ENCODE data around the gene GTPBP2.
A peak's percentile ranks its signal among the peaks of the same experiment; 100 is the strongest.
"Not testable (repeated sequence)": the region's sequence is repeated elsewhere in the genome, so short reads cannot be mapped to it uniquely, and the experiment has no call there.

Gene GTPBP2

DNA sequence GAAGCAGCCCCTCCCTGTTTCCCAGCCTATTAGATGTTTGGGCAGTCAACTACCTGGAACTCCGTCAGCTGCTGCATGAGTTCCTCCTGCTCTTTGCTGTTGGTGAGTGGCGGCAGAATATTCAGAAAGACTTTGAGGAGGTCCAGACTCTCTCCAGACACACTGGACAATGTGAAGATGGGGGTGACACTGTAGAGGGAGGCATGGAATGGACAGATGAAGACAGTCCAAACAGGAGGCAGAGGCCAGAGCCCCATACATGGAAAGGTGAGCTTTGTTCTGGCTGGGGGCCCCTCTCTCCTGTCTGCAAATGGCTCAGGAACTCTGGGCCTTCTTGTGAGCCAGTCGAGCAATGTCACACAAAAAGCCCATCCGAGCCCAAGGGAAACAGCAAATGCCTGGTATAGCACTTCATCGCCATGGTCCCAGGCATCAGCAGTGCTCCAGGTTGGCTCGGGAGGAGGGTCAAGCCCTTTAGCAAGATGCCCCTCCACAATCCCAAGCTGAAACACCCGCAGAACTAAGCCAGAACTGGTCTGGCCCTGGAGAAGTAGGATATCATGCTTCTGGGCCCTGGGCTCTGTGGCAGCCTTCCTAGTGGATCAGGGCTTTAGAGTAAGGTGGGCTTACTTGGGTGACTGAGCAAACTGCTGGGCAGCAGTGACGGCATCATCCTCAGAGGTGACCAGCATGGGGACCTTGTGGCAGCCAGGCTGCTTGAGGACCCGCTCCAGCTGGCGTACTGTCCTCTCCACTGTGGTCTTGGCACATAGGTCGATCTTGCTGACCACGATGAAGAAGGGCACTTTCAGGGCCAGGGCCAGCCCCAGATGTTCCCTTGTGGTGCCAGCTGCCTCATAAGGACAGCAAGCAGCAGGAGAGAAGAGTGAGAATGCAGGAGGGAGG is 4.9 kb downstream of the GTPBP2 start:
- no peak for DNase-seq

DNA sequence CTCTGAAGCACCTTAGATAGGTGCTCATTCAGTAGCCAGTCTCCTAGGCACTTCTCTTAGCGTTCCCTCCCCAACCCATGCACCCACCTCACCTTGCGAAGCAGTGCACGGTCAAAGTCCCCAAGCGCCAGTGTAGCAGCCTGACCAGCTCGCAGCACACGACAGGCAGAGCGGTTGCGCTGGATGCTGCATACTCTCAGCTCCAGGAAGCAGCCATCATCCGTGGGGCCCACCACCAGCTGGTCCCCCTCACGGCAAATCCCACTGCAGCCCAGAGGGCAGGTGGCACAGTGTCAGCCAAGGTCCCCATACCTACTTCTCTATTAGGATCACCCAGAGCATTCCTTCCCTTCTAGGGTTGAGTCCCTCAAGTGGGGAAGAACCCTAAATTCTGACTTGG is 6.5 kb downstream of the GTPBP2 start:
- DNase-seq = no peak

DNA sequence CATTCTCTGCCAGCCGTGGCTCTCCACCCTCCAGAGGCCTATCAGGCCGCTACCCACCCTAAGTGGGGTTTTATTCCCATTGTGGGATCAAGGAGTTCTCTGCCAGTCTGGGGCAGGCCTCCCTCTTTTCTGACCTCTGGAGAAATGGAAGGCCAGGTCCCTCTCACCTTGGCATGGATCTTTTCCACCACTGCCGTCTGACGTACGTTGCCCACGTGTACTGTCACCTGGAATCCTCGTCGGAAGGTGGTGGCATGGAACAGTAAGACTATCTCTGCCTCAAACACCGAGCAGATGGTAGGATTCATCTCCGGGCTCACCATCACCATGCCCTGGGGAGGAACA is 7.3 kb downstream of the GTPBP2 start:
- no peak for DNase-seq

- no peak for DNase-seq
These were observed 7.8 kb downstream of the GTPBP2 start for GRCh38 chr6:43621078-43621835.

- DNase-seq = no peak
These were observed 12.2 kb downstream of the GTPBP2 start for GRCh38 chr6:43616725-43617472.

DNA sequence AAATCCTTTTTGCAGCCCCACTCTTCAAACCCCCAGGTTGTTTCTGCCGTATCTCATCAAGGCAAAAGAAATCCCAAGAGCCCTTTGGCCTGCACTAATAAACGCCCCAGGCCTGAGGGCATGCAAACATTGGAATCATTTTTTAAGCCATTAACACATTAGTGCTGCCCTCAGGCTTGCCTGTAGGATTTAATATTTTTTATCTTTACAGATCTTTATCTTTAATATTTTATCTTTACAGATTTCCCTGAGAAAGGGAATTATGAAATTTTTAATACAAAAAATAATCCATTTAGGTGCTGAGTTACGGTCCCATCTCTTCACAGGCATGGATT is 14.7 kb downstream of the GTPBP2 start:
- DNase-seq = no peak

- DNase-seq = no peak
These were observed 15.2 kb downstream of the GTPBP2 start for GRCh38 chr6:43613721-43614395.

- DNase-seq = no peak
These were observed 18.6 kb downstream of the GTPBP2 start for GRCh38 chr6:43610431-43610830.

GRCh38 chr6:43609402-43609801 is 19.7 kb downstream of the GTPBP2 start:
- no peak for DNase-seq

- no peak for DNase-seq
These were observed 20.3 kb downstream of the GTPBP2 start for GRCh38 chr6:43608807-43609206.

- DNase-seq = peak; percentile 32 to 53
These were observed 20.7 kb downstream of the GTPBP2 start for GRCh38 chr6:43608310-43608763.

DNA sequence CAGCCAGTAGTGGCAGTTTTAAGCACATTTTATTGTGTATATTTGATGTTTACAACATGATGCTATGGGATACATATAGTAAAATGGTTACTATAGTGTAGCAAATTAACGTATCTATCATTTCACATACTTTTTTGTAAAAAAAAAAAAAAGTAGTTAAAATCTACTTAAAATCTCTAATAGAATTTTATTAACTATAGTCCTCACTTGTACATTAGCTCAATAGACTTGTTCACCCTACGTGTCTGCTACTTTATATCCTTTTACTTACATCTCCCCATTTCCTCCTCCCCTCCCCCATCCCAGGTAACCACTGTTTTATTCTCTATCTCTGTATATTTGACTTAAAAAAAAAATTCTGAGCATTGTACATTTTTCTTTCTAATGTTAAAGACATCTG is 23.0 kb downstream of the GTPBP2 start:
- DNase-seq = no peak

GRCh38 chr6:43604174-43604573 is 24.9 kb downstream of the GTPBP2 start:
- no peak for DNase-seq

- no peak for DNase-seq
These were observed 28.5 kb downstream of the GTPBP2 start for GRCh38 chr6:43600595-43600994.

- DNase-seq = no peak
These were observed 35.1 kb downstream of the GTPBP2 start for GRCh38 chr6:43593938-43594337.

- DNase-seq = not testable (repeated sequence)
These were observed 39.5 kb downstream of the GTPBP2 start for GRCh38 chr6:43589564-43589963.

- no peak for DNase-seq
These were observed 40.9 kb downstream of the GTPBP2 start for GRCh38 chr6:43588194-43588593.

- DNase-seq = no peak
These were observed 44.0 kb downstream of the GTPBP2 start for GRCh38 chr6:43584892-43585570.

GRCh38 chr6:43582911-43583310 is 46.2 kb downstream of the GTPBP2 start:
- DNase-seq = no peak

DNA sequence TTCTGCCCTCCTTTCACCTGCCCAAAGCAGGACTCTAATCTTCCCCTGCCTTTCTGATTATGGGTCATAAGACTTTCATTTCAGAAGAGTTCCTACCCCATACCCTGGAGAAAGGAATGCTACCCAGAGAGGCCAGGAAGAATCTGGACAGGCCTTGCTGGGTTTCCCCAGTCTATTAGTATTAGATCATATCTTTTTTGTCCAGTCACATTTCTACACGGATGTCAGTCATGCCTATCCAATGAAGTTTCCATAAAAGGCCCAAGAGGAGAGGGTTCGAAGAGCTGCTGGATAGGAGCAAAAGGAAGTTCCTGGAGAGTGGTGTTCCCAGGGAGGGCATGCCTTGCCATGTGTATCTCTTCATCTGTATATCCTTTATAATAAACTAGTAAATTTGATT is 49.9 kb downstream of the GTPBP2 start:
- no peak for DNase-seq

DNA sequence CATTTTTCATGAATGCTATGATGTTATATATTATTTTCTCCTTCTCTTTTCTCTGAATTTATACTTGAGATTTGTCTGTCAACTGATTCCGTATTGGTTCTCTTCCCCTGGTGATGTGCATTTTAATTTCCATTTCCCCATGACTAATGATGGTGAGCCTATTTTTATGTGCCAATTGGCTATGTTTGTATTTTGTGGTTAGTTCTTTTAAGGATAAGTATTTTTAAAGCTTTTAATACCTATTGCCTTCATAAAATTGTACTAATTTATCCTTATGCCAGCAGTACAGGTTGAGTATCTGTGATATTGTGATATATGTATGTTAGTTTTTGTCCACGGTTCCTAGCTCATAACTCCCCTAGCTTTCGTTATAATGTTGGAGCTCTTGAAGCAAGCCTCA is 50.3 kb downstream of the GTPBP2 start:
- DNase-seq = no peak
